Measurements from ENCODE around the gene P2RX2.

The P2RX2 gene

GRCh38 chr12:132618683-132619043, at the start of gene P2RX2:
TSS of gene P2RX2 (plus strand) at chr12:132618776. CDS start at chr12:132618817, 41 bp downstream.
- DNase-seq: no peak

- no peak for DNase-seq
Observed at GRCh38 chr12:132568826-132569480, 49.6 kb upstream of the P2RX2 start.

GRCh38 chr12:132569856-132570480, 48.6 kb upstream of the P2RX2 start:
- no peak for DNase-seq

GRCh38 chr12:132570635-132571034, 47.9 kb upstream of the P2RX2 start:
- no peak for DNase-seq

GRCh38 chr12:132571051-132571450, 47.5 kb upstream of the P2RX2 start:
- DNase-seq: no peak

GRCh38 chr12:132571598-132571997, 47.0 kb upstream of the P2RX2 start:
- DNase-seq: no peak

- no peak for DNase-seq
Observed at GRCh38 chr12:132572106-132572505, 46.5 kb upstream of the P2RX2 start.

GRCh38 chr12:132572801-132573760, 45.5 kb upstream of the P2RX2 start:
- no peak for DNase-seq

GRCh38 chr12:132574271-132574996, 44.1 kb upstream of the P2RX2 start:
- no peak for DNase-seq

GRCh38 chr12:132575661-132576060, 42.9 kb upstream of the P2RX2 start:
- DNase-seq: no peak

- no peak for DNase-seq
Observed at GRCh38 chr12:132576701-132577100, 41.9 kb upstream of the P2RX2 start.

GRCh38 chr12:132577191-132577920, 41.2 kb upstream of the P2RX2 start:
- no peak for DNase-seq

GRCh38 chr12:132578118-132578517, 40.5 kb upstream of the P2RX2 start:
- no peak for DNase-seq

- no peak for DNase-seq
Observed at GRCh38 chr12:132578826-132579225, 39.8 kb upstream of the P2RX2 start.

- DNase-seq: no peak
Observed at GRCh38 chr12:132579744-132580143, 38.8 kb upstream of the P2RX2 start.

- DNase-seq: no peak
Observed at GRCh38 chr12:132580701-132581292, 37.8 kb upstream of the P2RX2 start.

- no peak for DNase-seq
Observed at GRCh38 chr12:132581348-132582057, 37.1 kb upstream of the P2RX2 start.

- no peak for DNase-seq
Observed at GRCh38 chr12:132582058-132582420, 36.5 kb upstream of the P2RX2 start.

GRCh38 chr12:132582582-132583410, 35.8 kb upstream of the P2RX2 start:
- DNase-seq: no peak

GRCh38 chr12:132583411-132583710, 35.2 kb upstream of the P2RX2 start:
- DNase-seq: no peak

GRCh38 chr12:132583736-132584135, 34.8 kb upstream of the P2RX2 start:
- DNase-seq: no peak

Measured in SW 1271 (cell line).